ENCODE data around the gene ZNF296. TPM values are rescaled to one million over a fixed set of nuclear protein-coding genes. Genes with fewer than 3 reads are reported as not detected.

Gene ZNF296
- total RNA-seq, 1 donor from 2014 or later = 0.54 TPM

DNA sequence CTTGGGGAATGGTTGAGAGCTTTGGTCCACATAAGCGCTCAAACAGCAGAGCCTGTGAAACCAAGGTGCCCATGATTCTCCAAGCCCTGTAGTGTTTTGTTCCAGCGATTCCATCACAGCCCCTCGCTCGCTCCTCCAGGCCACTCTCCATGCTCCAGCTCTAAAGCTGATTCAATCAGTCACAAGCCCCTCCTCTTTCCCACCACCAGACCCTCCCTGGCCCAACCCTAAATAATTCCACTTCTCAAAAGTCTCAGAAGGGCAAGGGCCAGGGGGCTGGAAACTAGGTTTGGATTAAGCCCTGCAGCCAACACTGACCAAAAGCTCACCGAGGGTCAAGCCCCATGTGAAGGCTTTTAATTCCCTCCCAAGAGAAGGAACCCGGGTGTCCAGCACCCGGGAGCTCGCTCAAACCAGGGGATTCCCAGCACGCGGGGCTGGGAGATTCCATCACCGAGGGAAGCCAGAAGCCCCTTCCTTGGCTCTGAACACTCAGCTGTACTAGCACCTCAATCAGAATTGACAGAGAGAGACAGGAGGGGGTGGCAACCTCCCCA is 1.5 kb downstream of the ZNF296 start:
- no peak overlapping the region for H3K27ac Mint-ChIP-seq (ENCODE audit: unreplicated experiment)
- peaks cover 5% of the 10 kb centered on the region for H3K4me1 Mint-ChIP-seq (ENCODE audit: unreplicated experiment)
- no peak for TF ChIP-seq CTCF (IDR thresholded peaks at IDR 0.05; ENCODE audit: unreplicated experiment)
- no peak for DNase-seq (ENCODE audit: low spot score)
- peaks cover 11% of the 10 kb centered on the region for H3K27me3 Mint-ChIP-seq (ENCODE audit: unreplicated experiment)
- H3K36me3 Mint-ChIP-seq (ENCODE audit: low read depth, unreplicated experiment) = peaks cover 8% of the 10 kb centered on the region
- H3K9me3 Mint-ChIP-seq (ENCODE audit: unreplicated experiment) = no peaks in the 10 kb centered on the region
- no peak overlapping the region for H3K4me3 Mint-ChIP-seq (ENCODE audit: unreplicated experiment)

- Mint-ChIP-seq H3K9me3 (ENCODE audit: unreplicated experiment) (no peaks in the 10 kb centered on the region), H3K27me3 (ENCODE audit: unreplicated experiment) (peaks cover 10% of the 10 kb centered on the region), H3K27ac (ENCODE audit: unreplicated experiment) (no peak overlapping the region), H3K4me3 (ENCODE audit: unreplicated experiment) (no peak overlapping the region), H3K36me3 (ENCODE audit: low read depth, unreplicated experiment) (peaks cover 14% of the 10 kb centered on the region), H3K4me1 (ENCODE audit: unreplicated experiment) (peaks cover 4% of the 10 kb centered on the region)
- no peak for TF ChIP-seq CTCF (IDR thresholded peaks at IDR 0.05; ENCODE audit: unreplicated experiment)
- DNase-seq (ENCODE audit: low spot score) = no peak
Measured at GRCh38 chr19:45071969-45072790, 4.1 kb downstream of the ZNF296 start.

- no peak overlapping the region for H3K27ac Mint-ChIP-seq (ENCODE audit: unreplicated experiment)
- DNase-seq (ENCODE audit: low spot score) = no peak
- H3K27me3 Mint-ChIP-seq (ENCODE audit: unreplicated experiment) = peaks cover 3% of the 10 kb centered on the region
- no peak for TF ChIP-seq CTCF (IDR thresholded peaks at IDR 0.05; ENCODE audit: unreplicated experiment)
- H3K4me3 Mint-ChIP-seq (ENCODE audit: unreplicated experiment) = no peak overlapping the region
- no peaks in the 10 kb centered on the region for H3K9me3 Mint-ChIP-seq (ENCODE audit: unreplicated experiment)
- H3K4me1 Mint-ChIP-seq (ENCODE audit: unreplicated experiment) = no peaks in the 10 kb centered on the region
- H3K36me3 Mint-ChIP-seq (ENCODE audit: low read depth, unreplicated experiment) = peaks cover 19% of the 10 kb centered on the region
Measured at GRCh38 chr19:45071545-45071938, 4.7 kb downstream of the ZNF296 start.

GRCh38 chr19:45070861-45071544 is 5.3 kb downstream of the ZNF296 start:
- peaks cover 19% of the 10 kb centered on the region for H3K36me3 Mint-ChIP-seq (ENCODE audit: low read depth, unreplicated experiment)
- TF ChIP-seq CTCF (IDR thresholded peaks at IDR 0.05; ENCODE audit: unreplicated experiment) = no peak
- H3K4me3 Mint-ChIP-seq (ENCODE audit: unreplicated experiment) = no peak overlapping the region
- no peak overlapping the region for H3K27ac Mint-ChIP-seq (ENCODE audit: unreplicated experiment)
- H3K4me1 Mint-ChIP-seq (ENCODE audit: unreplicated experiment) = no peaks in the 10 kb centered on the region
- DNase-seq (ENCODE audit: low spot score) = no peak
- no peaks in the 10 kb centered on the region for H3K9me3 Mint-ChIP-seq (ENCODE audit: unreplicated experiment)
- peaks cover 2% of the 10 kb centered on the region for H3K27me3 Mint-ChIP-seq (ENCODE audit: unreplicated experiment)
